GM23338 (cell line): Measurements from ENCODE around the gene NDUFA13. TPM values are rescaled to one million over a fixed set of nuclear protein-coding genes. Genes with fewer than 3 reads are reported as not detected.

Source experiments
- ATAC-seq: fragments of 200-7000 bp; cut with Tn5 transposase; 3 replicates; pipeline ENCODE4 v1.9.1; 2020
- DNase-seq: peaks from one replicate; pipeline ENCODE4 v3.0.0-alpha.2; 2015; ENCODE audit warnings: low spot score
- H2AFZ ChIP-seq: fragments of 200-600 bp; sonication (generic); 2 replicates; pipeline ENCODE4 v1.8.0; 2016; ENCODE audit warnings: antibody characterized with exemption, mild to moderate bottlenecking, moderate library complexity
- H3F3A ChIP-seq: fragments of 200-600 bp; sonication (generic); replicated peaks from 2 replicates; pipeline ENCODE4 v1.8.0; 2017; ENCODE audit warnings: antibody characterized with exemption, mixed run types, low read depth
- H3K27ac ChIP-seq: fragments of 200-600 bp; sonication (generic); 2 replicates; pipeline ENCODE4 v1.6.1; 2016; ENCODE audit warnings: low read depth
- H3K27me3 ChIP-seq: fragments of 200-600 bp; sonication (generic); 2 replicates; pipeline ENCODE4 v1.8.0; 2016; ENCODE audit warnings: mild to moderate bottlenecking, mixed run types, moderate library complexity; ENCODE audit not compliant: insufficient read depth
- H3K36me3 ChIP-seq: fragments of 200-600 bp; sonication (generic); 2 replicates; pipeline ENCODE4 v1.8.0; 2016; ENCODE audit warnings: mild to moderate bottlenecking; ENCODE audit not compliant: insufficient read depth
- H3K4me1 ChIP-seq: fragments of 200-600 bp; sonication (generic); 2 replicates; pipeline ENCODE4 v1.8.0; 2016; ENCODE audit warnings: mild to moderate bottlenecking, moderate library complexity; ENCODE audit not compliant: insufficient read depth
- H3K4me2 ChIP-seq: fragments of 200-600 bp; sonication (generic); 2 replicates; pipeline ENCODE4 v1.7.1; 2017; ENCODE audit warnings: mixed run types
- H3K4me3 ChIP-seq: fragments of 200-600 bp; sonication (generic); 2 replicates; pipeline ENCODE4 v1.6.1; 2016; ENCODE audit warnings: mixed run types
- H3K79me2 ChIP-seq: fragments of 200-600 bp; sonication (generic); replicated peaks from 2 replicates; pipeline ENCODE4 v1.8.0; 2017; ENCODE audit warnings: mild to moderate bottlenecking; ENCODE audit not compliant: insufficient read depth
- H3K9me2 ChIP-seq: fragments of 200-600 bp; sonication (generic); 2 replicates; pipeline ENCODE4 v1.8.0; 2017; ENCODE audit not compliant: insufficient read depth
- H4K20me1 ChIP-seq: fragments of 200-600 bp; sonication (generic); replicated peaks from 2 replicates; pipeline ENCODE4 v1.8.0; 2017; ENCODE audit warnings: mild to moderate bottlenecking; ENCODE audit not compliant: insufficient read depth
- H3K27ac Mint-ChIP-seq: 2 replicates; pipeline ENCODE4 v1.8.0; 2020; ENCODE audit warnings: inconsistent platforms, mild to moderate bottlenecking, moderate library complexity, mixed read lengths
- H3K27me3 Mint-ChIP-seq: 3 replicates; pipeline ENCODE4 v1.8.0; 2022; ENCODE audit warnings: low read depth, mild to moderate bottlenecking, moderate library complexity, mixed read lengths, inconsistent platforms; ENCODE audit not compliant: insufficient read depth, poor library complexity
- H3K36me3 Mint-ChIP-seq: 3 replicates; pipeline ENCODE4 v1.8.0; 2021; ENCODE audit warnings: low read depth, mild to moderate bottlenecking, inconsistent platforms, moderate library complexity, mixed read lengths
- H3K4me1 Mint-ChIP-seq: 3 replicates; pipeline ENCODE4 v1.8.0; 2020; ENCODE audit warnings: mild to moderate bottlenecking, inconsistent platforms, mixed read lengths
- H3K4me3 Mint-ChIP-seq: 3 replicates; pipeline ENCODE4 v1.8.0; 2021; ENCODE audit warnings: moderate library complexity, mild to moderate bottlenecking, inconsistent platforms, mixed read lengths
- H3K9me3 Mint-ChIP-seq: 3 replicates; pipeline ENCODE4 v1.8.0; 2020; ENCODE audit warnings: moderate library complexity, mild to moderate bottlenecking, inconsistent platforms, mixed read lengths
- CREB1 ChIP-seq: fragments of 250-450 bp; sonication (Bioruptor Pico); IDR thresholded peaks from 2 replicates; pipeline ENCODE4 v1.5.0; 2020; ENCODE audit warnings: low read depth, mild to moderate bottlenecking, moderate library complexity
- EZH2 ChIP-seq: fragments of 200-600 bp; sonication (generic); IDR thresholded peaks from one replicate; pipeline ENCODE4 v1.8.0; 2017; ENCODE audit warnings: antibody characterized with exemption, mild to moderate bottlenecking, low read depth; ENCODE audit not compliant: unreplicated experiment
- JUNB ChIP-seq: IDR thresholded peaks from one replicate; pipeline ENCODE4 v1.6.1; 2016; ENCODE audit warnings: antibody characterized with exemption; ENCODE audit not compliant: unreplicated experiment
- NANOG ChIP-seq: IDR thresholded peaks from 2 replicates; pipeline ENCODE4 v1.6.1; 2016; ENCODE audit warnings: antibody characterized with exemption, borderline replicate concordance
- POLR2AphosphoS5 ChIP-seq: IDR thresholded peaks from 2 replicates; pipeline ENCODE4 v1.6.1; 2016; ENCODE audit warnings: antibody characterized with exemption, low read depth
- STAT1 ChIP-seq: IDR thresholded peaks from one replicate; pipeline ENCODE4 v1.6.1; 2016; ENCODE audit warnings: antibody characterized with exemption; ENCODE audit not compliant: unreplicated experiment
- ZNF331 ChIP-seq: fragments of 250-450 bp; sonication (Bioruptor Pico); IDR thresholded peaks from 2 replicates; pipeline ENCODE4 v1.5.0; 2020; ENCODE audit warnings: low read depth, mild to moderate bottlenecking, moderate library complexity
- polyA plus RNA-seq: library from polyadenylated mRNA; unstranded; fragments of >200 nt; fragmentation: Nextera tagmentation; extraction: Ambion mirVana; gene quantifications from 2 replicates; pipeline ENCODE4 v1.2.1, GENCODE V29; 2016
- total RNA-seq: library from RNA; depleted of rRNA; stranded (reverse); fragments of >200 nt; shearing (Covaris generic); gene quantifications from 2 replicates; pipeline ENCODE4 v1.2.3, GENCODE V29; 2014
- TF ChIP-seq, protein P1 (sequence below): IDR thresholded peaks from one replicate; pipeline ENCODE4 v1.6.1; 2018; ENCODE audit warnings: antibody characterized with exemption; ENCODE audit not compliant: unreplicated experiment
- TF ChIP-seq, protein P2 (sequence below): IDR thresholded peaks from 2 replicates; pipeline ENCODE4 v1.6.1; 2016; ENCODE audit warnings: antibody characterized with exemption
- TF ChIP-seq, protein P3 (sequence below), 2 experiments: fragments of 200-600 bp in 1 of 2; sonication (generic) in 1 of 2; conservative IDR thresholded peaks; 2 replicates each; pipeline versions ENCODE4 v1.5.1 to v1.6.1; 2016 to 2017; ENCODE audit warnings: antibody characterized with exemption in 2 of 2, low read depth in 2 of 2, mild to moderate bottlenecking in 2 of 2, moderate library complexity in 1 of 2

The NDUFA13 gene
- total and polyA plus RNA-seq, 2 experiments from 2014 or later: 143 to 598 TPM

DNA sequence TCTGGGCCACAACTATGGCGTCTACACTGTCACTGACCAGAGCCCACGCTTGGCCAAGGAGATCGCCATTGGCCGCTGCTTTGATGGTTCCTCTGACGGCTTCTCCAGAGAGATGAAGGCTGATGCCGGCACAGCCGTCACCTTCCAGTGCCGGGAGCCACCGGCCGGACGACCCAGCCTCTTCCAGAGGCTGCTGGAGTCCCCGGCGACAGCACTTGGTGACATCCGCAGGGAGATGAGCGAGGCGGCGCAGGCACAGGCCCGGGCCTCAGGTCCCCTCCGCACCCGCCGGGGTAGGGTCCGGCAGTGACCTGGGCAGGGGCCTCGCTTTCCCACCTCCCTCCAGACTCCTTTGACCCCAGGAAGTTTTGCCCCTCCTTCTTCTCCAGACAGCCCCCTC lies 29.7 kb downstream of the NDUFA13 start:
- H3F3A ChIP-seq: no peaks in the 10 kb centered on the region
- H3K79me2 ChIP-seq: no peaks in the 10 kb centered on the region
- no peaks in the 10 kb centered on the region; the same call in 2 of the 3 replicates for H3K36me3 Mint-ChIP-seq
- H2AFZ ChIP-seq: no peak overlapping the region
- H3K27me3 ChIP-seq: peaks cover 1% of the 10 kb centered on the region; the same call in 1 of the 2 replicates
- no peak overlapping the region for H3K4me2 ChIP-seq
- no peak overlapping the region for H3K27ac Mint-ChIP-seq
- no peak overlapping the region for H3K4me3 Mint-ChIP-seq
- no peaks in the 10 kb centered on the region for H3K36me3 ChIP-seq
- no peaks in the 10 kb centered on the region; the same call in 2 of the 3 replicates for H3K9me3 Mint-ChIP-seq
- H3K27me3 Mint-ChIP-seq: peaks cover 7% of the 10 kb centered on the region
- H3K4me1 ChIP-seq: no peaks in the 10 kb centered on the region
- no peak overlapping the region for H3K4me3 ChIP-seq
- H3K27ac ChIP-seq: no peak overlapping the region
- TF ChIP-seq EZH2 (no peak), ZNF331 (CRISPR knock-in tag) (no peak), STAT1 (no peak), NANOG (no peak)
- H3K9me2 ChIP-seq: no peaks in the 10 kb centered on the region
- no peak for DNase-seq
- no peak for ATAC-seq
- no peaks in the 10 kb centered on the region for H4K20me1 ChIP-seq
- H3K4me1 Mint-ChIP-seq: peaks cover 6% of the 10 kb centered on the region; the same call in 2 of the 3 replicates

DNA sequence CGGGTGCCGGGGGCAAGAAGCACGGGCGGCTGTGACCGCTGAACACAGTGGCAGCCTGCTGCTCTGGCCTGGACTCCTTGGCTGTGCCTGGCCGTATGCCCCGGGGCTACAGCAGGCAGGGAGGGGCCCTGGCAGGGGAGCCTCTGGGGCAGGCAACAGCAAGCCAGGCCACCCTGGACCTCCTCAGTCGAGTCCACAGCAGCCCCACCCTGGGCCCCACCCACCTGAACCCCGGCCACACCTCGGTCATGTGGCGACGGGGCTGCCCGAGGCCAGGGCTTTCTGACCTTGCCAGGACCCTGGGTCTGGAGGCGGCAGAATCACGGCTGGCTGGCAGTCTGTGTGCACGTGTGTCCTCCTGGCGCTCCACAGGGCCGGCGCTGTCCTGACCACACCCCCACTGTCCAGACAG lies 30.7 kb downstream of the NDUFA13 start:
- Mint-ChIP-seq H3K27me3 (peaks cover 7% of the 10 kb centered on the region), H3K4me1 (peaks cover 6% of the 10 kb centered on the region; the same call in 1 of the 3 replicates), H3K4me3 (no peak overlapping the region), H3K36me3 (no peaks in the 10 kb centered on the region; the same call in 2 of the 3 replicates), H3K27ac (no peak overlapping the region), H3K9me3 (no peaks in the 10 kb centered on the region; the same call in 2 of the 3 replicates)
- Histone ChIP-seq H3K4me3 (no peak overlapping the region), H3K27me3 (no peaks in the 10 kb centered on the region), H2AFZ (no peak overlapping the region), H3K79me2 (no peaks in the 10 kb centered on the region), H4K20me1 (no peaks in the 10 kb centered on the region), H3K36me3 (no peaks in the 10 kb centered on the region), H3K4me2 (no peak overlapping the region), H3F3A (no peaks in the 10 kb centered on the region; the same call in 1 of the 2 replicates), H3K27ac (no peak overlapping the region), H3K4me1 (no peaks in the 10 kb centered on the region), H3K9me2 (no peaks in the 10 kb centered on the region)
- TF ChIP-seq, protein P1, sequence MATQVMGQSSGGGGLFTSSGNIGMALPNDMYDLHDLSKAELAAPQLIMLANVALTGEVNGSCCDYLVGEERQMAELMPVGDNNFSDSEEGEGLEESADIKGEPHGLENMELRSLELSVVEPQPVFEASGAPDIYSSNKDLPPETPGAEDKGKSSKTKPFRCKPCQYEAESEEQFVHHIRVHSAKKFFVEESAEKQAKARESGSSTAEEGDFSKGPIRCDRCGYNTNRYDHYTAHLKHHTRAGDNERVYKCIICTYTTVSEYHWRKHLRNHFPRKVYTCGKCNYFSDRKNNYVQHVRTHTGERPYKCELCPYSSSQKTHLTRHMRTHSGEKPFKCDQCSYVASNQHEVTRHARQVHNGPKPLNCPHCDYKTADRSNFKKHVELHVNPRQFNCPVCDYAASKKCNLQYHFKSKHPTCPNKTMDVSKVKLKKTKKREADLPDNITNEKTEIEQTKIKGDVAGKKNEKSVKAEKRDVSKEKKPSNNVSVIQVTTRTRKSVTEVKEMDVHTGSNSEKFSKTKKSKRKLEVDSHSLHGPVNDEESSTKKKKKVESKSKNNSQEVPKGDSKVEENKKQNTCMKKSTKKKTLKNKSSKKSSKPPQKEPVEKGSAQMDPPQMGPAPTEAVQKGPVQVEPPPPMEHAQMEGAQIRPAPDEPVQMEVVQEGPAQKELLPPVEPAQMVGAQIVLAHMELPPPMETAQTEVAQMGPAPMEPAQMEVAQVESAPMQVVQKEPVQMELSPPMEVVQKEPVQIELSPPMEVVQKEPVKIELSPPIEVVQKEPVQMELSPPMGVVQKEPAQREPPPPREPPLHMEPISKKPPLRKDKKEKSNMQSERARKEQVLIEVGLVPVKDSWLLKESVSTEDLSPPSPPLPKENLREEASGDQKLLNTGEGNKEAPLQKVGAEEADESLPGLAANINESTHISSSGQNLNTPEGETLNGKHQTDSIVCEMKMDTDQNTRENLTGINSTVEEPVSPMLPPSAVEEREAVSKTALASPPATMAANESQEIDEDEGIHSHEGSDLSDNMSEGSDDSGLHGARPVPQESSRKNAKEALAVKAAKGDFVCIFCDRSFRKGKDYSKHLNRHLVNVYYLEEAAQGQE: no peak
- TF ChIP-seq, protein P2, sequence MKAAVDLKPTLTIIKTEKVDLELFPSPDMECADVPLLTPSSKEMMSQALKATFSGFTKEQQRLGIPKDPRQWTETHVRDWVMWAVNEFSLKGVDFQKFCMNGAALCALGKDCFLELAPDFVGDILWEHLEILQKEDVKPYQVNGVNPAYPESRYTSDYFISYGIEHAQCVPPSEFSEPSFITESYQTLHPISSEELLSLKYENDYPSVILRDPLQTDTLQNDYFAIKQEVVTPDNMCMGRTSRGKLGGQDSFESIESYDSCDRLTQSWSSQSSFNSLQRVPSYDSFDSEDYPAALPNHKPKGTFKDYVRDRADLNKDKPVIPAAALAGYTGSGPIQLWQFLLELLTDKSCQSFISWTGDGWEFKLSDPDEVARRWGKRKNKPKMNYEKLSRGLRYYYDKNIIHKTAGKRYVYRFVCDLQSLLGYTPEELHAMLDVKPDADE: no peak
- TF ChIP-seq JUNB: no peak
- TF ChIP-seq EZH2: no peak
- TF ChIP-seq STAT1: no peak
- TF ChIP-seq NANOG: no peak
- TF ChIP-seq POLR2AphosphoS5: no peak
- TF ChIP-seq, protein P3, sequence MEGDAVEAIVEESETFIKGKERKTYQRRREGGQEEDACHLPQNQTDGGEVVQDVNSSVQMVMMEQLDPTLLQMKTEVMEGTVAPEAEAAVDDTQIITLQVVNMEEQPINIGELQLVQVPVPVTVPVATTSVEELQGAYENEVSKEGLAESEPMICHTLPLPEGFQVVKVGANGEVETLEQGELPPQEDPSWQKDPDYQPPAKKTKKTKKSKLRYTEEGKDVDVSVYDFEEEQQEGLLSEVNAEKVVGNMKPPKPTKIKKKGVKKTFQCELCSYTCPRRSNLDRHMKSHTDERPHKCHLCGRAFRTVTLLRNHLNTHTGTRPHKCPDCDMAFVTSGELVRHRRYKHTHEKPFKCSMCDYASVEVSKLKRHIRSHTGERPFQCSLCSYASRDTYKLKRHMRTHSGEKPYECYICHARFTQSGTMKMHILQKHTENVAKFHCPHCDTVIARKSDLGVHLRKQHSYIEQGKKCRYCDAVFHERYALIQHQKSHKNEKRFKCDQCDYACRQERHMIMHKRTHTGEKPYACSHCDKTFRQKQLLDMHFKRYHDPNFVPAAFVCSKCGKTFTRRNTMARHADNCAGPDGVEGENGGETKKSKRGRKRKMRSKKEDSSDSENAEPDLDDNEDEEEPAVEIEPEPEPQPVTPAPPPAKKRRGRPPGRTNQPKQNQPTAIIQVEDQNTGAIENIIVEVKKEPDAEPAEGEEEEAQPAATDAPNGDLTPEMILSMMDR (conservative IDR thresholded peaks at IDR 0.05; ENCODE audit: low read depth in 2 of 2): no peak
- no peak for TF ChIP-seq CREB1 (CRISPR knock-in tag)
- TF ChIP-seq ZNF331 (CRISPR knock-in tag): no peak
- no peak for DNase-seq
- ATAC-seq: no peak
